Endothelial cell of umbilical vein (primary cell): Measurements from ENCODE around the gene AGBL4. TPM values are rescaled to one million over a fixed set of nuclear protein-coding genes. Genes with fewer than 3 reads are reported as not detected.

Experiments
- BruUV-seq: library from RNA; stranded (reverse); fragments of 400-500 nt; replicated peaks from 2 replicates; lab custom pipeline; 2021; lab: Mats Ljungman, UMichigan
- CTCF ChIA-PET: fragments of 300-600, 350-600 bp; sonication (Branson Sonifier 250); formaldehyde crosslinking; loops from one replicate; lab custom pipeline; 2021; ENCODE audit warnings: antibody characterized with exemption, inconsistent platforms; lab: Charles Lee
- POLR2A ChIA-PET: fragments of 300-600, 350-600 bp; sonication (Branson Sonifier 250); formaldehyde crosslinking; loops from one replicate; lab custom pipeline; 2021; ENCODE audit warnings: antibody characterized with exemption, inconsistent platforms; lab: Charles Lee
- DNase-seq: peaks from one replicate; pipeline ENCODE4 v3.0.0-alpha.2; 2011; ENCODE audit warnings: low read depth, low spot score
- FAIRE-seq: peaks from 2 replicates; lab custom pipeline; 2011; peaks lifted over from hg19 to GRCh38; lab: Jason Lieb, UNC
- H2AFZ ChIP-seq: 2 replicates; pipeline ENCODE4 v1.6.0; 2012; ENCODE audit warnings: low read depth, low read length, control low read depth, inconsistent platforms
- H3K27ac ChIP-seq: 2 replicates; pipeline ENCODE4 v1.5.1; 2011; ENCODE audit warnings: low read depth, mild to moderate bottlenecking, control low read depth, low read length, moderate library complexity; ENCODE audit not compliant: insufficient read depth
- H3K27me3 ChIP-seq, 2 experiments: 2 replicates each; pipeline versions ENCODE4 v1.6.0 to v1.6.1; 2011; ENCODE audit warnings: low read length in 2 of 2, mixed read lengths in 1 of 2; ENCODE audit not compliant: control insufficient read depth in 2 of 2, insufficient read depth in 2 of 2
- H3K36me3 ChIP-seq, 2 experiments: 2 replicates in 1 of 2; 3 replicates in 1 of 2; pipeline ENCODE4 v1.5.1; 2011; ENCODE audit warnings: low read length in 2 of 2, mild to moderate bottlenecking in 1 of 2, moderate library complexity in 1 of 2; ENCODE audit not compliant: control insufficient read depth in 2 of 2, insufficient read depth in 2 of 2; ENCODE audit errors: extremely low read depth in 1 of 2
- H3K4me1 ChIP-seq: 3 replicates; pipeline ENCODE4 v1.5.1; 2011; ENCODE audit warnings: mild to moderate bottlenecking, low read length; ENCODE audit not compliant: control insufficient read depth, insufficient read depth; ENCODE audit errors: extremely low read depth
- H3K4me2 ChIP-seq: 2 replicates; pipeline ENCODE4 v1.6.1; 2011; ENCODE audit warnings: low read length, control low read depth, mixed read lengths; ENCODE audit not compliant: insufficient read depth
- H3K4me3 ChIP-seq, 3 experiments: fragments of 200-600 bp in 1 of 3; sonication (generic), shearing (Covaris generic) in 1 of 3; replicated peaks in 1 of 3; 2 replicates each; pipeline ENCODE4 v1.5.1; 2011 to 2016; ENCODE audit warnings: control low read depth in 3 of 3, low read length in 3 of 3, mild to moderate bottlenecking in 2 of 3, inconsistent platforms in 1 of 3, low read depth in 1 of 3, moderate library complexity in 1 of 3; ENCODE audit not compliant: insufficient read depth in 1 of 3
- H3K79me2 ChIP-seq: 2 replicates; pipeline ENCODE4 v1.6.0; 2012; ENCODE audit warnings: low read length, inconsistent platforms; ENCODE audit not compliant: control insufficient read depth, insufficient read depth
- H3K9ac ChIP-seq: replicated peaks from 2 replicates; pipeline ENCODE3; 2011; ENCODE audit warnings: low read length, control low read depth; ENCODE audit not compliant: insufficient read depth; ENCODE audit errors: extremely low read depth
- H3K9me1 ChIP-seq: replicated peaks from 3 replicates; pipeline ENCODE4 v1.6.0; 2011; ENCODE audit warnings: mild to moderate bottlenecking, low read length; ENCODE audit not compliant: control insufficient read depth, insufficient read depth; ENCODE audit errors: extremely low read depth
- H3K9me3 ChIP-seq: replicated peaks from 2 replicates; pipeline ENCODE4 v1.5.1; 2012; ENCODE audit warnings: low read length, inconsistent platforms; ENCODE audit not compliant: control insufficient read depth, insufficient read depth
- H4K20me1 ChIP-seq: replicated peaks from 2 replicates; pipeline ENCODE3; 2011; ENCODE audit warnings: mild to moderate bottlenecking, low read length; ENCODE audit not compliant: control insufficient read depth, insufficient read depth; ENCODE audit errors: extremely low read depth
- CTCF ChIP-seq, 2 donors: IDR thresholded peaks; 1 replicate in 1 of 2; 2 replicates in 1 of 2; pipeline ENCODE4 v1.5.1; 2011; ENCODE audit warnings: low read length in 2 of 2, mild to moderate bottlenecking in 2 of 2, moderate library complexity in 2 of 2, control low read depth in 1 of 2, inconsistent platforms in 1 of 2, low read depth in 1 of 2; ENCODE audit not compliant: insufficient read depth in 1 of 2; ENCODE audit errors: extremely low read depth in 1 of 2
- EZH2 ChIP-seq: IDR thresholded peaks from 2 replicates; pipeline ENCODE4 v1.6.1; 2012; ENCODE audit warnings: borderline replicate concordance, low read depth, mild to moderate bottlenecking, moderate library complexity, low read length, inconsistent platforms; ENCODE audit not compliant: severe bottlenecking
- FOS ChIP-seq: IDR thresholded peaks from 2 replicates; pipeline ENCODE4 v1.6.1; 2011; ENCODE audit warnings: mild to moderate bottlenecking, low read length, moderate library complexity, borderline replicate concordance; ENCODE audit not compliant: insufficient read depth
- GATA2 ChIP-seq: IDR thresholded peaks from 2 replicates; pipeline ENCODE4 v1.7.0; 2011; ENCODE audit warnings: low read depth, mild to moderate bottlenecking, moderate library complexity, mixed read lengths, low read length; ENCODE audit not compliant: insufficient read length, insufficient read depth
- JUN ChIP-seq: IDR thresholded peaks from 2 replicates; pipeline ENCODE4 v1.6.1; 2011; ENCODE audit warnings: borderline replicate concordance, low read depth; ENCODE audit not compliant: insufficient read length, insufficient read depth
- MYC ChIP-seq: IDR thresholded peaks from one replicate; pipeline ENCODE4 v1.6.1; 2011; ENCODE audit warnings: mild to moderate bottlenecking, low read depth, low read length
- POLR2A ChIP-seq: IDR thresholded peaks from 2 replicates; pipeline ENCODE4 v1.6.1; 2012; ENCODE audit warnings: low read depth, mild to moderate bottlenecking, control low read depth, low read length
- POLR2AphosphoS5 ChIP-seq: IDR thresholded peaks from 2 replicates; pipeline ENCODE4 v1.6.1; 2012; ENCODE audit warnings: low read depth, mild to moderate bottlenecking, control low read depth, low read length, moderate library complexity; ENCODE audit not compliant: insufficient read depth
- dilution Hi-C: fragments of 300-500 bp; cut with MboI; formaldehyde crosslinking; loops from one replicate; pipeline ENCODE4 v1.15.0; 2019; ENCODE audit warnings: low sequenced_read_pairs; ENCODE audit not compliant: extremely low pct_ligation_motif_present
- intact Hi-C: fragments of 100-400 bp; cut with micrococcal nuclease; formaldehyde crosslinking; loops from one replicate; pipeline ENCODE4 v1.10.0; 2022
- polyA plus RNA-seq, 4 experiments: library from polyadenylated mRNA; depleted of rRNA in 3 of 4; stranded (reverse) in 3 of 4; unstranded in 1 of 4; fragments of >200 nt; gene quantifications; 2 replicates each; pipeline versions ENCODE4 v1.2.1 to v1.2.3, GENCODE V29; 2011 to 2012; ENCODE audit warnings: missing spikeins in 1 of 4
- total RNA-seq: library from RNA; stranded (reverse); gene quantifications from 2 replicates; pipeline ENCODE4 v1.2.3, GENCODE V29; 2021
- TF ChIP-seq, protein P1 (sequence below): IDR thresholded peaks from 2 replicates; pipeline ENCODE4 v1.6.1; 2011; ENCODE audit not compliant: insufficient read depth, insufficient read length

The AGBL4 gene
- total and polyA plus RNA-seq, 2 donors (not counting 3 experiments of a cell fraction or from before 2014, with no cell fraction given), result not detected

DNA sequence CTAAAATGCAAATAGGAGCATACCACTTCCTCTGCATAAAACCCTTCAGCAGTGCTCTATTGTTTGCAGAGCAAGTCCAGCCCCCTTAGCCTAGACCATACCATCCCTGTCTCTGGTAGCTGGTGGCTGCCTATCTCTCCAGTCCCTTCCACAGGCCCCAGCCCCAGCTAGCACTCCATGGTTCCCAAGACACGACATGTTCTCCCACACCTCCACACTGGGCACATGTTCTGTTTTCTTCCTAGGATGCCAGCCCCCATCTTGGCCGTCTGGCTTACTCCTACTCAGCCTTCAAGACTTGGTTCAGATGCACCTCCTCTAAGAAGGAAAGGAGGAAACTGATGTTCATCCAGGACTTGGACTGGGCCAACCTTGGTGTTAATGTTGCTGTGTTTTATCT lies 1355.4 kb downstream of the AGBL4 start:
- ChIA-PET CTCF (no interaction called here), POLR2A (no interaction called here)
- Histone ChIP-seq H3K9ac (no peak overlapping the region), H3K9me3 (no peaks in the 10 kb centered on the region), H3K27me3 (no peaks in the 10 kb centered on the region), H2AFZ (no peak overlapping the region), H3K36me3 (no peaks in the 10 kb centered on the region), H3K27ac (no peak overlapping the region), H3K4me1 (no peaks in the 10 kb centered on the region), H3K9me1 (no peaks in the 10 kb centered on the region), H3K4me3 (no peak overlapping the region), H3K79me2 (no peaks in the 10 kb centered on the region), H3K4me2 (no peak overlapping the region), H4K20me1 (no peaks in the 10 kb centered on the region)
- TF ChIP-seq MYC, result no peak
- TF ChIP-seq, protein P1, sequence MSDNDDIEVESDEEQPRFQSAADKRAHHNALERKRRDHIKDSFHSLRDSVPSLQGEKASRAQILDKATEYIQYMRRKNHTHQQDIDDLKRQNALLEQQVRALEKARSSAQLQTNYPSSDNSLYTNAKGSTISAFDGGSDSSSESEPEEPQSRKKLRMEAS, result no peak
- TF ChIP-seq GATA2, result no peak
- dilution Hi-C loops, result no loop called here
- no peak for FAIRE-seq
- BruUV-seq, result no TSS peak
- DNase-seq, result no peak
- intact Hi-C loops, result no loop called here

GRCh38 chr1:48667782-48668181 lies 1356.0 kb downstream of the AGBL4 start:
- no peak overlapping the region for H3K9ac ChIP-seq
- H3K27ac ChIP-seq, result no peak overlapping the region
- no peaks in the 10 kb centered on the region for H3K79me2 ChIP-seq
- ChIA-PET POLR2A (no interaction called here), CTCF (no interaction called here)
- no peaks in the 10 kb centered on the region for H3K9me3 ChIP-seq
- intact Hi-C loops, result no loop called here
- H2AFZ ChIP-seq, result no peak overlapping the region
- dilution Hi-C loops, result no loop called here
- H3K4me2 ChIP-seq, result no peak overlapping the region
- DNase-seq, result no peak
- FAIRE-seq, result no peak
- H3K9me1 ChIP-seq, result no peaks in the 10 kb centered on the region
- H4K20me1 ChIP-seq, result no peaks in the 10 kb centered on the region
- no TSS peak for BruUV-seq
- H3K4me3 ChIP-seq, result no peak overlapping the region
- no peaks in the 10 kb centered on the region for H3K27me3 ChIP-seq
- H3K4me1 ChIP-seq, result no peaks in the 10 kb centered on the region
- no peaks in the 10 kb centered on the region for H3K36me3 ChIP-seq
- no peak for TF ChIP-seq FOS
- no peak for TF ChIP-seq MYC
- TF ChIP-seq EZH2, result no peak
- no peak for TF ChIP-seq CTCF (IDR thresholded peaks at IDR 0.05; ENCODE audit: extremely low read depth in 1 of 2, insufficient read depth in 1 of 2, low read depth in 1 of 2, low read length in 2 of 2)
- TF ChIP-seq, protein P1, result no peak
- TF ChIP-seq POLR2A, result no peak
- no peak for TF ChIP-seq POLR2AphosphoS5
- TF ChIP-seq JUN, result no peak
- no peak for TF ChIP-seq GATA2
